Measurements from ENCODE around the gene NR2C2.
A peak's percentile ranks its signal among the peaks of the same experiment; 100 is the strongest.

NR2C2 gene

GRCh38 chr3:15064835-15065549, 117.6 kb downstream of the NR2C2 start, which contains the start of gene MRPS25:
Gene MRPS25 (minus strand): TSS chr3:15065315. CDS start chr3:15065194, 121 bp downstream.
- Histone ChIP-seq H2BK120ac (ENCODE audit: low read depth, low read length) (no peak within 1 kb of the TSS), H4K8ac (ENCODE audit: low read depth, low read length) (peak within 1 kb of the TSS; percentile 87), H2AFZ (ENCODE audit: low read length) (peak within 1 kb of the TSS; percentile 95), H3K4ac (ENCODE audit: low read length) (peak within 1 kb of the TSS; percentile 79), H3K4me3 (ENCODE audit: low read length in 2 of 2) (peak within 1 kb of the TSS; percentile 82 to 98), H2BK15ac (ENCODE audit: low read length) (peak within 1 kb of the TSS; percentile 61), H3K4me2 (ENCODE audit: insufficient read depth, low read length, poor library complexity, severe bottlenecking) (peak within 1 kb of the TSS; percentile 92), H2BK12ac (ENCODE audit: low read length) (peak within 1 kb of the TSS; percentile 11), H3K36me3 (replicated peaks in 1 of 2; ENCODE audit: control insufficient read depth in 2 of 2, insufficient read depth in 2 of 2, low read length in 2 of 2) (peaks cover 0 to 29% of the 10 kb centered on the region in 2 donors), H3K27me3 (ENCODE audit: control insufficient read depth in 3 of 3, insufficient read depth in 3 of 3, low read depth in 1 of 3, low read length in 3 of 3) (peaks cover 0 to under 1% (median 0%) of the 10 kb centered on the region in 3 experiments), H3K14ac (ENCODE audit: low read length) (peak within 1 kb of the TSS; percentile 95), H3K79me1 (ENCODE audit: low read depth, low read length) (peaks cover 6% of the 10 kb centered on the region), H3K18ac (ENCODE audit: low read length) (peak within 1 kb of the TSS; percentile 97), H3K9me3 (replicated peaks in 1 of 2; ENCODE audit: control insufficient read depth in 2 of 2, insufficient read depth in 1 of 2, low read depth in 1 of 2, low read length in 2 of 2) (peaks cover 3 to 5% of the 10 kb centered on the region in 2 donors), H4K91ac (ENCODE audit: low read depth, low read length, poor library complexity) (no peak within 1 kb of the TSS), H3K27ac (replicated peaks; ENCODE audit: low read length) (no peak within 1 kb of the TSS), H3K9ac (ENCODE audit: low read depth, low read length, poor library complexity) (peak within 1 kb of the TSS; percentile 99), H2BK5ac (ENCODE audit: low read length) (no peak within 1 kb of the TSS), H2AK5ac (ENCODE audit: low read depth, low read length) (peak within 1 kb of the TSS; percentile 76), H3K23ac (ENCODE audit: low read depth, low read length, poor library complexity) (peak within 1 kb of the TSS; percentile 98), H3K4me1 (ENCODE audit: control insufficient read depth in 2 of 2, insufficient read depth in 1 of 2, low read depth in 1 of 2, low read length in 2 of 2) (peaks cover 3 to 10% of the 10 kb centered on the region in 2 donors)
- DNase-seq (ENCODE audit: low spot score) = peak; percentile 78
- no CpG with 5 or more reads among the region's 69 CpGs for WGBS, 2 donors (ENCODE audit: extremely low coverage in 2 of 2, insufficient read length in 2 of 2, insufficient replicate concordance in 1 of 2)

GRCh38 chr3:15065550-15066007, 118.2 kb downstream of the NR2C2 start:
- H3K14ac ChIP-seq (ENCODE audit: low read length) = no peak overlapping the region
- peaks cover 3 to 10% of the 10 kb centered on the region in 2 donors for H3K4me1 ChIP-seq (ENCODE audit: control insufficient read depth in 2 of 2, insufficient read depth in 1 of 2, low read depth in 1 of 2, low read length in 2 of 2)
- H3K4me3 ChIP-seq (ENCODE audit: low read length in 2 of 2) = peak overlapping the region; percentile 82 to 98
- no peak overlapping the region for H4K8ac ChIP-seq (ENCODE audit: low read depth, low read length)
- H3K4me2 ChIP-seq (ENCODE audit: insufficient read depth, low read length, poor library complexity, severe bottlenecking) = peak overlapping the region; percentile 37
- H3K18ac ChIP-seq (ENCODE audit: low read length) = no peak overlapping the region
- H3K79me1 ChIP-seq (ENCODE audit: low read depth, low read length) = peaks cover 6% of the 10 kb centered on the region
- H3K27ac ChIP-seq (replicated peaks; ENCODE audit: low read length) = no peak overlapping the region
- H2BK5ac ChIP-seq (ENCODE audit: low read length) = no peak overlapping the region
- no peak overlapping the region for H2BK15ac ChIP-seq (ENCODE audit: low read length)
- peaks cover 0 to 1% (median 0%) of the 10 kb centered on the region in 3 experiments for H3K27me3 ChIP-seq (ENCODE audit: control insufficient read depth in 3 of 3, insufficient read depth in 3 of 3, low read depth in 1 of 3, low read length in 3 of 3)
- H3K23ac ChIP-seq (ENCODE audit: low read depth, low read length, poor library complexity) = no peak overlapping the region
- H3K4ac ChIP-seq (ENCODE audit: low read length) = no peak overlapping the region
- no CpG with 5 or more reads among the region's 16 CpGs for WGBS, 2 donors (ENCODE audit: extremely low coverage in 2 of 2, insufficient read length in 2 of 2, insufficient replicate concordance in 1 of 2)
- H2BK120ac ChIP-seq (ENCODE audit: low read depth, low read length) = no peak overlapping the region
- H3K36me3 ChIP-seq (replicated peaks in 1 of 2; ENCODE audit: control insufficient read depth in 2 of 2, insufficient read depth in 2 of 2, low read length in 2 of 2) = peaks cover 0 to 31% of the 10 kb centered on the region in 2 donors
- DNase-seq (ENCODE audit: low spot score) = no peak
- H2AK5ac ChIP-seq (ENCODE audit: low read depth, low read length) = no peak overlapping the region
- peak overlapping the region; percentile 95 for H2AFZ ChIP-seq (ENCODE audit: low read length)
- H3K9ac ChIP-seq (ENCODE audit: low read depth, low read length, poor library complexity) = no peak overlapping the region
- H4K91ac ChIP-seq (ENCODE audit: low read depth, low read length, poor library complexity) = no peak overlapping the region
- H2BK12ac ChIP-seq (ENCODE audit: low read length) = no peak overlapping the region
- peaks cover 3 to 5% of the 10 kb centered on the region in 2 donors for H3K9me3 ChIP-seq (replicated peaks in 1 of 2; ENCODE audit: control insufficient read depth in 2 of 2, insufficient read depth in 1 of 2, low read depth in 1 of 2, low read length in 2 of 2)

DNA sequence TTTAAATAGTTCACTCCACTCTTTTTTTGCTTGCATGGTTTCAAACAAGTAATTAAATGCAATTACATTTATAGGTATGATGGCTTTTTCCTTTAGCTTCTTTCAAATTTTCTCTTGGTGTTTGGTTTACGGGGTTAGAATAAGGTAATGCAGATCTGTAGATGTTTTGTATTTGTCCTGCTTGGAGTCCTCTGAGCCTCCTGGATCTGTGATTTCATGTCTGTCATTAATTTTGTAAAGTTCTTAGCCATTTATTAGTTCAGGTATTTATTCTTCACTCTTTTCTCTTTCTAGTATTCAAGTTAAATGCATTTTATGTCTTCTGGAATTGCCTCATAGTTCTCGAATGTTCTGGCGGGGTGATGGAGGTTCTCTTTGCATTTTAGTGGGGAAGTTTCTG, 119.1 kb downstream of the NR2C2 start:
- peaks cover 3 to 10% of the 10 kb centered on the region in 2 donors for H3K4me1 ChIP-seq (ENCODE audit: control insufficient read depth in 2 of 2, insufficient read depth in 1 of 2, low read depth in 1 of 2, low read length in 2 of 2)
- no CpG with 5 or more reads among the region's 3 CpGs for WGBS, 2 donors (ENCODE audit: extremely low coverage in 2 of 2, insufficient read length in 2 of 2, insufficient replicate concordance in 1 of 2)

GRCh38 chr3:15069441-15069840, 122.1 kb downstream of the NR2C2 start:
- no peak overlapping the region for H3K27ac ChIP-seq (replicated peaks; ENCODE audit: low read length)
- H3K9ac ChIP-seq (ENCODE audit: low read depth, low read length, poor library complexity) = no peak overlapping the region
- WGBS, 2 donors (ENCODE audit: extremely low coverage in 2 of 2, insufficient read length in 2 of 2, insufficient replicate concordance in 1 of 2) = no CpG with 5 or more reads among the region's 1 CpG
- no peak for DNase-seq (ENCODE audit: low spot score)
- H2BK5ac ChIP-seq (ENCODE audit: low read length) = no peak overlapping the region
- no peak overlapping the region for H3K4me3 ChIP-seq (ENCODE audit: low read length in 2 of 2)
- H3K27me3 ChIP-seq (ENCODE audit: control insufficient read depth in 3 of 3, insufficient read depth in 3 of 3, low read depth in 1 of 3, low read length in 3 of 3) = peaks cover 0 to 1% (median 0%) of the 10 kb centered on the region in 3 experiments
- no peak overlapping the region for H3K23ac ChIP-seq (ENCODE audit: low read depth, low read length, poor library complexity)
- H3K36me3 ChIP-seq (replicated peaks in 1 of 2; ENCODE audit: control insufficient read depth in 2 of 2, insufficient read depth in 2 of 2, low read length in 2 of 2) = peaks cover 12 to 49% of the 10 kb centered on the region in 2 donors
- no peak overlapping the region for H3K4me2 ChIP-seq (ENCODE audit: insufficient read depth, low read length, poor library complexity, severe bottlenecking)
- no peak overlapping the region for H3K14ac ChIP-seq (ENCODE audit: low read length)
- no peak overlapping the region for H2BK120ac ChIP-seq (ENCODE audit: low read depth, low read length)
- no peak overlapping the region for H2BK12ac ChIP-seq (ENCODE audit: low read length)
- H2AFZ ChIP-seq (ENCODE audit: low read length) = no peak overlapping the region
- no peak overlapping the region for H4K8ac ChIP-seq (ENCODE audit: low read depth, low read length)
- H2BK15ac ChIP-seq (ENCODE audit: low read length) = no peak overlapping the region
- H3K4ac ChIP-seq (ENCODE audit: low read length) = no peak overlapping the region
- peaks cover 0 to 3% of the 10 kb centered on the region in 2 donors for H3K4me1 ChIP-seq (ENCODE audit: control insufficient read depth in 2 of 2, insufficient read depth in 1 of 2, low read depth in 1 of 2, low read length in 2 of 2)
- H2AK5ac ChIP-seq (ENCODE audit: low read depth, low read length) = no peak overlapping the region
- no peak overlapping the region for H3K18ac ChIP-seq (ENCODE audit: low read length)
- H4K91ac ChIP-seq (ENCODE audit: low read depth, low read length, poor library complexity) = no peak overlapping the region
- no peaks in the 10 kb centered on the region for H3K9me3 ChIP-seq (replicated peaks in 1 of 2; ENCODE audit: control insufficient read depth in 2 of 2, insufficient read depth in 1 of 2, low read depth in 1 of 2, low read length in 2 of 2)
- peaks cover 3% of the 10 kb centered on the region for H3K79me1 ChIP-seq (ENCODE audit: low read depth, low read length)

More for the DNA sequence above, 119.1 kb downstream of the NR2C2 start:
- Histone ChIP-seq H3K18ac (ENCODE audit: low read length) (no peak overlapping the region), H2AFZ (ENCODE audit: low read length) (no peak overlapping the region), H3K4ac (ENCODE audit: low read length) (no peak overlapping the region), H3K14ac (ENCODE audit: low read length) (no peak overlapping the region), H3K79me1 (ENCODE audit: low read depth, low read length) (peaks cover 6% of the 10 kb centered on the region), H3K9me3 (replicated peaks in 1 of 2; ENCODE audit: control insufficient read depth in 2 of 2, insufficient read depth in 1 of 2, low read depth in 1 of 2, low read length in 2 of 2) (peaks cover 3 to 5% of the 10 kb centered on the region in 2 donors), H4K8ac (ENCODE audit: low read depth, low read length) (no peak overlapping the region), H3K27ac (replicated peaks; ENCODE audit: low read length) (no peak overlapping the region), H3K4me2 (ENCODE audit: insufficient read depth, low read length, poor library complexity, severe bottlenecking) (no peak overlapping the region), H3K9ac (ENCODE audit: low read depth, low read length, poor library complexity) (no peak overlapping the region), H2BK12ac (ENCODE audit: low read length) (no peak overlapping the region), H3K36me3 (replicated peaks in 1 of 2; ENCODE audit: control insufficient read depth in 2 of 2, insufficient read depth in 2 of 2, low read length in 2 of 2) (peaks cover 0 to 33% of the 10 kb centered on the region in 2 donors), H3K23ac (ENCODE audit: low read depth, low read length, poor library complexity) (no peak overlapping the region), H3K4me3 (ENCODE audit: low read length in 2 of 2) (no peak overlapping the region), H2AK5ac (ENCODE audit: low read depth, low read length) (no peak overlapping the region), H3K27me3 (ENCODE audit: control insufficient read depth in 3 of 3, insufficient read depth in 3 of 3, low read depth in 1 of 3, low read length in 3 of 3) (peaks cover 0 to 1% (median 0%) of the 10 kb centered on the region in 3 experiments), H2BK15ac (ENCODE audit: low read length) (no peak overlapping the region), H4K91ac (ENCODE audit: low read depth, low read length, poor library complexity) (no peak overlapping the region), H2BK120ac (ENCODE audit: low read depth, low read length) (no peak overlapping the region), H2BK5ac (ENCODE audit: low read length) (no peak overlapping the region)
- DNase-seq (ENCODE audit: low spot score) = no peak
